Measurements from ENCODE around the gene VEGFA. TPM values are rescaled to one million over a fixed set of nuclear protein-coding genes. Genes with fewer than 3 reads are reported as not detected.
A peak's percentile ranks its signal among the peaks of the same experiment; 100 is the strongest.

The VEGFA gene
- total RNA-seq, 1 experiment from 2014 or later = 116 TPM

- intact Hi-C loops (cut with micrococcal nuclease; ENCODE audit: unreplicated experiment) = no loop called here
- TF ChIP-seq EZH2 (IDR thresholded peaks at IDR 0.05; ENCODE audit: borderline replicate concordance, low read depth, low read length, poor library complexity, severe bottlenecking) (no peak), CTCF (conservative IDR thresholded peaks at IDR 0.05; ENCODE audit: low read depth, low read length) (no peak)
- Histone ChIP-seq H3K27ac (ENCODE audit: low read depth, low read length, poor library complexity, severe bottlenecking) (no peak overlapping the region), H3K9me3 (ENCODE audit: low read depth, low read length, poor library complexity, severe bottlenecking) (no peaks in the 10 kb centered on the region), H3K27me3 (replicated peaks; ENCODE audit: insufficient read depth, low read depth, low read length, poor library complexity) (no peaks in the 10 kb centered on the region), H3K4me3 (ENCODE audit: low read depth, low read length, poor library complexity, severe bottlenecking) (no peak overlapping the region), H3K36me3 (ENCODE audit: insufficient read depth, low read length, poor library complexity, severe bottlenecking) (peaks cover 62% of the 10 kb centered on the region), H3K4me1 (ENCODE audit: insufficient read depth, low read length, poor library complexity, severe bottlenecking) (no peaks in the 10 kb centered on the region)
- CTCF ChIA-PET = no interaction called here
- BruUV-seq (replicated peaks) = no TSS peak
- DNase-seq (ENCODE audit: low spot score) = no peak
- POLR2A ChIA-PET (ENCODE audit: low non-redundant PET) = no interaction called here
Measured at GRCh38 chr6:43785220-43785752, 15.3 kb downstream of the VEGFA start.

GRCh38 chr6:43785904-43786303, 15.9 kb downstream of the VEGFA start:
- ChIA-PET CTCF (no interaction called here), POLR2A (ENCODE audit: low non-redundant PET) (no interaction called here)
- Histone ChIP-seq H3K9me3 (ENCODE audit: low read depth, low read length, poor library complexity, severe bottlenecking) (no peaks in the 10 kb centered on the region), H3K36me3 (ENCODE audit: insufficient read depth, low read length, poor library complexity, severe bottlenecking) (peaks cover 55% of the 10 kb centered on the region), H3K4me3 (ENCODE audit: low read depth, low read length, poor library complexity, severe bottlenecking) (no peak overlapping the region), H3K4me1 (ENCODE audit: insufficient read depth, low read length, poor library complexity, severe bottlenecking) (no peaks in the 10 kb centered on the region), H3K27ac (ENCODE audit: low read depth, low read length, poor library complexity, severe bottlenecking) (no peak overlapping the region), H3K27me3 (replicated peaks; ENCODE audit: insufficient read depth, low read depth, low read length, poor library complexity) (no peaks in the 10 kb centered on the region)
- intact Hi-C loops (cut with micrococcal nuclease; ENCODE audit: unreplicated experiment) = no loop called here
- no peak for DNase-seq (ENCODE audit: low spot score)
- no peak for TF ChIP-seq EZH2 (IDR thresholded peaks at IDR 0.05; ENCODE audit: borderline replicate concordance, low read depth, low read length, poor library complexity, severe bottlenecking)
- no peak for TF ChIP-seq CTCF (conservative IDR thresholded peaks at IDR 0.05; ENCODE audit: low read depth, low read length)
- BruUV-seq (replicated peaks) = TSS peak; percentile 36

GRCh38 chr6:43786664-43787329, 16.8 kb downstream of the VEGFA start:
- H3K27ac ChIP-seq (ENCODE audit: low read depth, low read length, poor library complexity, severe bottlenecking) = peak overlapping the region; percentile 10
- H3K4me3 ChIP-seq (ENCODE audit: low read depth, low read length, poor library complexity, severe bottlenecking) = no peak overlapping the region
- TF ChIP-seq EZH2 (IDR thresholded peaks at IDR 0.05; ENCODE audit: borderline replicate concordance, low read depth, low read length, poor library complexity, severe bottlenecking) (no peak), CTCF (conservative IDR thresholded peaks at IDR 0.05; ENCODE audit: low read depth, low read length) (no peak)
- intact Hi-C loops (cut with micrococcal nuclease; ENCODE audit: unreplicated experiment) = no loop called here
- POLR2A ChIA-PET (ENCODE audit: low non-redundant PET) = no interaction called here
- no TSS peak for BruUV-seq (replicated peaks)
- CTCF ChIA-PET = interaction anchor here (0.6 kb wide), 2 partner anchors 45 to 286 kb away, joined by 3 to 7 read pairs; no protein-coding TSS in a partner anchor
- no peaks in the 10 kb centered on the region for H3K27me3 ChIP-seq (replicated peaks; ENCODE audit: insufficient read depth, low read depth, low read length, poor library complexity)
- no peak for DNase-seq (ENCODE audit: low spot score)
- no peaks in the 10 kb centered on the region for H3K4me1 ChIP-seq (ENCODE audit: insufficient read depth, low read length, poor library complexity, severe bottlenecking)
- H3K9me3 ChIP-seq (ENCODE audit: low read depth, low read length, poor library complexity, severe bottlenecking) = no peaks in the 10 kb centered on the region
- peaks cover 46% of the 10 kb centered on the region for H3K36me3 ChIP-seq (ENCODE audit: insufficient read depth, low read length, poor library complexity, severe bottlenecking)

Measured in A673 (cell line).